ENCODE data around the gene SIGLEC11. TPM values are rescaled to one million over a fixed set of nuclear protein-coding genes. Genes with fewer than 3 reads are reported as not detected.

The SIGLEC11 gene
- total and polyA plus RNA-seq, 2 of the 13 experiments (the other 11 are each of a cell fraction or from before 2014, with no cell fraction given), result not detected

DNA sequence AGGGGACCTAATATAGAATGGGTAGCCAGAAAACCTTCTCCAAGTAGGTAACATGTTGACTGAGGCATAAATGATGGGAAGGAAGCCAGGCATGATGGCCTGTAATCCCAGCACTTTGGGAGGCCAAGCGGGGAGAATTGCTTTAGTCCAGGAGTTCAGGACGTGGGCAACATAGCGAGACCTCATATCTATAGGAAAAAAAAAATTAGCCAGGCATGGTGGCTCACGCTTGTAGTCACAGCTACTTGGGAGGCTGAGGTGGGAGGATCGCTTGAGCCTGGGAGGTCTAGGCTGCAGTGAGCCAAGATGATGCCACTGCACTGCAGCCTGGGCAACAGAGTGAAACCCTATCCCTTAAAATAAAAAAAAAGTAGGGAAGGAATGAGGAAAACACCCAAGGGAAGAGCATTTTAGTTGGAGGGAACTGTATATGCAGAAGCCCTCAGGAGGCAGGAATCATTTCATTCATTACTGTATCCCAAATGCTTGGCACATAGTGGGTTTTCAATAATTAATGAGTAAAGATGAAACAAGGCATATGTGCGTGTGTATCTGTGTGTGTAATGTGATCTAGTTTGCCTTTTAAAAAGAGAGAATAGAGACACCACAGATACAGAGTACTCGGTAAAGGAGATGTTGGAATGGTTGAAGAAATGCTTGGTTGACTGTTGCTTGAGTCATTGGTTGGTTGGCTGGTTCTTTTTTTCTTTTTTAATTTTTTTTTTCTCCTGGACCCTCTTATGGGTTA, 29.5 kb downstream of the SIGLEC11 start:
- Histone ChIP-seq H3K27ac (ENCODE audit: extremely low read length, insufficient read depth, low read length) (no peak overlapping the region), H2AFZ (ENCODE audit: low read length) (no peak overlapping the region), H4K20me1 (ENCODE audit: insufficient read depth, low read length) (no peaks in the 10 kb centered on the region), H3K79me2 (ENCODE audit: insufficient read depth, low read length) (peaks cover 26% of the 10 kb centered on the region), H3K9me3 (ENCODE audit: low read length) (no peaks in the 10 kb centered on the region), H3K4me3 (replicated peaks in 1 of 3; ENCODE audit: insufficient read depth in 1 of 3, low read depth in 2 of 3, low read length in 3 of 3) (no peak overlapping the region), H3K4me1 (ENCODE audit: insufficient read depth, low read length) (peaks cover 25% of the 10 kb centered on the region), H3K36me3 (replicated peaks in 1 of 2; ENCODE audit: control insufficient read depth in 1 of 2, insufficient read depth in 2 of 2, low read length in 2 of 2) (peaks cover 6 to 13% of the 10 kb centered on the region in 2 experiments; a peak in 4 of 5 replicates), H3K4me2 (ENCODE audit: low read depth, low read length) (no peak overlapping the region), H3K9ac (ENCODE audit: insufficient read depth, low read depth, low read length) (no peak overlapping the region), H3K27me3 (ENCODE audit: control insufficient read depth in 1 of 2, insufficient read depth in 2 of 2, low read length in 2 of 2) (no peaks in the 10 kb centered on the region; a peak in 1 of 5 replicates)
- in situ Hi-C loops (cut with HindIII; ENCODE audit: extremely low pct_ligation_motif_present, low pct_unique_long_range_greater_than_20kb), result no loop called here
- FAIRE-seq, result no peak
- no peak for ATAC-seq
- CTCF ChIA-PET (ENCODE audit: low intra/inter-chr PET ratio, low total read pairs), result no interaction called here
- BruUV-seq (replicated peaks), result TSS peak; percentile 41
- no peak for DNase-seq (ENCODE audit: low spot score)
- 97% methylated on average over 7 of the region's 7 CpGs for WGBS (ENCODE audit: low lambda C conversion rate)
- TF ChIP-seq, protein P1, sequence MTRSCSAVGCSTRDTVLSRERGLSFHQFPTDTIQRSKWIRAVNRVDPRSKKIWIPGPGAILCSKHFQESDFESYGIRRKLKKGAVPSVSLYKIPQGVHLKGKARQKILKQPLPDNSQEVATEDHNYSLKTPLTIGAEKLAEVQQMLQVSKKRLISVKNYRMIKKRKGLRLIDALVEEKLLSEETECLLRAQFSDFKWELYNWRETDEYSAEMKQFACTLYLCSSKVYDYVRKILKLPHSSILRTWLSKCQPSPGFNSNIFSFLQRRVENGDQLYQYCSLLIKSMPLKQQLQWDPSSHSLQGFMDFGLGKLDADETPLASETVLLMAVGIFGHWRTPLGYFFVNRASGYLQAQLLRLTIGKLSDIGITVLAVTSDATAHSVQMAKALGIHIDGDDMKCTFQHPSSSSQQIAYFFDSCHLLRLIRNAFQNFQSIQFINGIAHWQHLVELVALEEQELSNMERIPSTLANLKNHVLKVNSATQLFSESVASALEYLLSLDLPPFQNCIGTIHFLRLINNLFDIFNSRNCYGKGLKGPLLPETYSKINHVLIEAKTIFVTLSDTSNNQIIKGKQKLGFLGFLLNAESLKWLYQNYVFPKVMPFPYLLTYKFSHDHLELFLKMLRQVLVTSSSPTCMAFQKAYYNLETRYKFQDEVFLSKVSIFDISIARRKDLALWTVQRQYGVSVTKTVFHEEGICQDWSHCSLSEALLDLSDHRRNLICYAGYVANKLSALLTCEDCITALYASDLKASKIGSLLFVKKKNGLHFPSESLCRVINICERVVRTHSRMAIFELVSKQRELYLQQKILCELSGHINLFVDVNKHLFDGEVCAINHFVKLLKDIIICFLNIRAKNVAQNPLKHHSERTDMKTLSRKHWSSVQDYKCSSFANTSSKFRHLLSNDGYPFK (CRISPR knock-in tag; IDR thresholded peaks at IDR 0.05; ENCODE audit: borderline replicate concordance), result no peak
- TF ChIP-seq NRL (CRISPR knock-in tag; IDR thresholded peaks at IDR 0.05; ENCODE audit: borderline replicate concordance) (no peak), CBX1 (IDR thresholded peaks at IDR 0.05; ENCODE audit: low read depth) (no peak), ISL2 (CRISPR knock-in tag; IDR thresholded peaks at IDR 0.05) (no peak), MIER2 (CRISPR knock-in tag; IDR thresholded peaks at IDR 0.05) (no peak), ZSCAN9 (CRISPR knock-in tag; IDR thresholded peaks at IDR 0.05; ENCODE audit: borderline replicate concordance) (no peak), RFX5 (IDR thresholded peaks at IDR 0.05; ENCODE audit: low read depth, low read length) (no peak)
- TF ChIP-seq, protein P2, sequence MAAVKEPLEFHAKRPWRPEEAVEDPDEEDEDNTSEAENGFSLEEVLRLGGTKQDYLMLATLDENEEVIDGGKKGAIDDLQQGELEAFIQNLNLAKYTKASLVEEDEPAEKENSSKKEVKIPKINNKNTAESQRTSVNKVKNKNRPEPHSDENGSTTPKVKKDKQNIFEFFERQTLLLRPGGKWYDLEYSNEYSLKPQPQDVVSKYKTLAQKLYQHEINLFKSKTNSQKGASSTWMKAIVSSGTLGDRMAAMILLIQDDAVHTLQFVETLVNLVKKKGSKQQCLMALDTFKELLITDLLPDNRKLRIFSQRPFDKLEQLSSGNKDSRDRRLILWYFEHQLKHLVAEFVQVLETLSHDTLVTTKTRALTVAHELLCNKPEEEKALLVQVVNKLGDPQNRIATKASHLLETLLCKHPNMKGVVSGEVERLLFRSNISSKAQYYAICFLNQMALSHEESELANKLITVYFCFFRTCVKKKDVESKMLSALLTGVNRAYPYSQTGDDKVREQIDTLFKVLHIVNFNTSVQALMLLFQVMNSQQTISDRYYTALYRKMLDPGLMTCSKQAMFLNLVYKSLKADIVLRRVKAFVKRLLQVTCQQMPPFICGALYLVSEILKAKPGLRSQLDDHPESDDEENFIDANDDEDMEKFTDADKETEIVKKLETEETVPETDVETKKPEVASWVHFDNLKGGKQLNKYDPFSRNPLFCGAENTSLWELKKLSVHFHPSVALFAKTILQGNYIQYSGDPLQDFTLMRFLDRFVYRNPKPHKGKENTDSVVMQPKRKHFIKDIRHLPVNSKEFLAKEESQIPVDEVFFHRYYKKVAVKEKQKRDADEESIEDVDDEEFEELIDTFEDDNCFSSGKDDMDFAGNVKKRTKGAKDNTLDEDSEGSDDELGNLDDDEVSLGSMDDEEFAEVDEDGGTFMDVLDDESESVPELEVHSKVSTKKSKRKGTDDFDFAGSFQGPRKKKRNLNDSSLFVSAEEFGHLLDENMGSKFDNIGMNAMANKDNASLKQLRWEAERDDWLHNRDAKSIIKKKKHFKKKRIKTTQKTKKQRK (IDR thresholded peaks at IDR 0.05; ENCODE audit: low read length), result no peak
- TF ChIP-seq, protein P3, sequence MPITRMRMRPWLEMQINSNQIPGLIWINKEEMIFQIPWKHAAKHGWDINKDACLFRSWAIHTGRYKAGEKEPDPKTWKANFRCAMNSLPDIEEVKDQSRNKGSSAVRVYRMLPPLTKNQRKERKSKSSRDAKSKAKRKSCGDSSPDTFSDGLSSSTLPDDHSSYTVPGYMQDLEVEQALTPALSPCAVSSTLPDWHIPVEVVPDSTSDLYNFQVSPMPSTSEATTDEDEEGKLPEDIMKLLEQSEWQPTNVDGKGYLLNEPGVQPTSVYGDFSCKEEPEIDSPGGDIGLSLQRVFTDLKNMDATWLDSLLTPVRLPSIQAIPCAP (CRISPR knock-in tag; IDR thresholded peaks at IDR 0.05; ENCODE audit: low read depth), result no peak
- TF ChIP-seq, protein P4, sequence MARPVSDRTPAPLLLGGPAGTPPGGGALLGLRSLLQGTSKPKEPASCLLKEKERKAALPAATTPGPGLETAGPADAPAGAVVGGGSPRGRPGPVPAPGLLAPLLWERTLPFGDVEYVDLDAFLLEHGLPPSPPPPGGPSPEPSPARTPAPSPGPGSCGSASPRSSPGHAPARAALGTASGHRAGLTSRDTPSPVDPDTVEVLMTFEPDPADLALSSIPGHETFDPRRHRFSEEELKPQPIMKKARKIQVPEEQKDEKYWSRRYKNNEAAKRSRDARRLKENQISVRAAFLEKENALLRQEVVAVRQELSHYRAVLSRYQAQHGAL (CRISPR knock-in tag; IDR thresholded peaks at IDR 0.05; ENCODE audit: not compliant biosample characterization), result no peak
- TF ChIP-seq, protein P5, sequence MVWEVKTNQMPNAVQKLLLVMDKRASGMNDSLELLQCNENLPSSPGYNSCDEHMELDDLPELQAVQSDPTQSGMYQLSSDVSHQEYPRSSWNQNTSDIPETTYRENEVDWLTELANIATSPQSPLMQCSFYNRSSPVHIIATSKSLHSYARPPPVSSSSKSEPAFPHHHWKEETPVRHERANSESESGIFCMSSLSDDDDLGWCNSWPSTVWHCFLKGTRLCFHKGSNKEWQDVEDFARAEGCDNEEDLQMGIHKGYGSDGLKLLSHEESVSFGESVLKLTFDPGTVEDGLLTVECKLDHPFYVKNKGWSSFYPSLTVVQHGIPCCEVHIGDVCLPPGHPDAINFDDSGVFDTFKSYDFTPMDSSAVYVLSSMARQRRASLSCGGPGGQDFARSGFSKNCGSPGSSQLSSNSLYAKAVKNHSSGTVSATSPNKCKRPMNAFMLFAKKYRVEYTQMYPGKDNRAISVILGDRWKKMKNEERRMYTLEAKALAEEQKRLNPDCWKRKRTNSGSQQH (CRISPR knock-in tag; IDR thresholded peaks at IDR 0.05; ENCODE audit: low read depth), result no peak
- POLR2A ChIA-PET, result interaction anchor here (3.0 kb wide), 1 partner anchor 18 kb away, joined by 17 read pairs; no protein-coding TSS in a partner anchor
- intact Hi-C loops (cut with micrococcal nuclease; ENCODE audit: unreplicated experiment), result no loop called here
